Endothelial cell of umbilical vein (primary cell): ENCODE data around the gene CEACAM16. TPM values are rescaled to one million over a fixed set of nuclear protein-coding genes. Genes with fewer than 3 reads are reported as not detected.
A peak's percentile ranks its signal among the peaks of the same experiment; 100 is the strongest.

Source experiments
- BruUV-seq: library from RNA; stranded (reverse); fragments of 400-500 nt; replicated peaks from 2 replicates; lab custom pipeline; 2021; lab: Mats Ljungman, UMichigan
- CTCF ChIA-PET: fragments of 300-600, 350-600 bp; sonication (Branson Sonifier 250); formaldehyde crosslinking; loops from one replicate; lab custom pipeline; 2021; ENCODE audit warnings: antibody characterized with exemption, inconsistent platforms; lab: Charles Lee
- POLR2A ChIA-PET: fragments of 300-600, 350-600 bp; sonication (Branson Sonifier 250); formaldehyde crosslinking; loops from one replicate; lab custom pipeline; 2021; ENCODE audit warnings: antibody characterized with exemption, inconsistent platforms; lab: Charles Lee
- DNase-seq: peaks from one replicate; pipeline ENCODE4 v3.0.0-alpha.2; 2011; ENCODE audit warnings: low read depth, low spot score
- FAIRE-seq: peaks from 2 replicates; lab custom pipeline; 2011; peaks lifted over from hg19 to GRCh38; lab: Jason Lieb, UNC
- H2AFZ ChIP-seq: 2 replicates; pipeline ENCODE4 v1.6.0; 2012; ENCODE audit warnings: low read depth, low read length, control low read depth, inconsistent platforms
- H3K27ac ChIP-seq: 2 replicates; pipeline ENCODE4 v1.5.1; 2011; ENCODE audit warnings: low read depth, mild to moderate bottlenecking, control low read depth, low read length, moderate library complexity; ENCODE audit not compliant: insufficient read depth
- H3K27me3 ChIP-seq, 2 experiments: 2 replicates each; pipeline versions ENCODE4 v1.6.0 to v1.6.1; 2011; ENCODE audit warnings: low read length in 2 of 2, mixed read lengths in 1 of 2; ENCODE audit not compliant: control insufficient read depth in 2 of 2, insufficient read depth in 2 of 2
- H3K36me3 ChIP-seq, 2 experiments: 2 replicates in 1 of 2; 3 replicates in 1 of 2; pipeline ENCODE4 v1.5.1; 2011; ENCODE audit warnings: low read length in 2 of 2, mild to moderate bottlenecking in 1 of 2, moderate library complexity in 1 of 2; ENCODE audit not compliant: control insufficient read depth in 2 of 2, insufficient read depth in 2 of 2; ENCODE audit errors: extremely low read depth in 1 of 2
- H3K4me1 ChIP-seq: 3 replicates; pipeline ENCODE4 v1.5.1; 2011; ENCODE audit warnings: mild to moderate bottlenecking, low read length; ENCODE audit not compliant: control insufficient read depth, insufficient read depth; ENCODE audit errors: extremely low read depth
- H3K4me2 ChIP-seq: 2 replicates; pipeline ENCODE4 v1.6.1; 2011; ENCODE audit warnings: low read length, control low read depth, mixed read lengths; ENCODE audit not compliant: insufficient read depth
- H3K4me3 ChIP-seq, 3 experiments: fragments of 200-600 bp in 1 of 3; sonication (generic), shearing (Covaris generic) in 1 of 3; replicated peaks in 1 of 3; 2 replicates each; pipeline ENCODE4 v1.5.1; 2011 to 2016; ENCODE audit warnings: control low read depth in 3 of 3, low read length in 3 of 3, mild to moderate bottlenecking in 2 of 3, inconsistent platforms in 1 of 3, low read depth in 1 of 3, moderate library complexity in 1 of 3; ENCODE audit not compliant: insufficient read depth in 1 of 3
- H3K79me2 ChIP-seq: 2 replicates; pipeline ENCODE4 v1.6.0; 2012; ENCODE audit warnings: low read length, inconsistent platforms; ENCODE audit not compliant: control insufficient read depth, insufficient read depth
- H3K9ac ChIP-seq: replicated peaks from 2 replicates; pipeline ENCODE3; 2011; ENCODE audit warnings: low read length, control low read depth; ENCODE audit not compliant: insufficient read depth; ENCODE audit errors: extremely low read depth
- H3K9me1 ChIP-seq: replicated peaks from 3 replicates; pipeline ENCODE4 v1.6.0; 2011; ENCODE audit warnings: mild to moderate bottlenecking, low read length; ENCODE audit not compliant: control insufficient read depth, insufficient read depth; ENCODE audit errors: extremely low read depth
- H3K9me3 ChIP-seq: replicated peaks from 2 replicates; pipeline ENCODE4 v1.5.1; 2012; ENCODE audit warnings: low read length, inconsistent platforms; ENCODE audit not compliant: control insufficient read depth, insufficient read depth
- H4K20me1 ChIP-seq: replicated peaks from 2 replicates; pipeline ENCODE3; 2011; ENCODE audit warnings: mild to moderate bottlenecking, low read length; ENCODE audit not compliant: control insufficient read depth, insufficient read depth; ENCODE audit errors: extremely low read depth
- EZH2 ChIP-seq: IDR thresholded peaks from 2 replicates; pipeline ENCODE4 v1.6.1; 2012; ENCODE audit warnings: borderline replicate concordance, low read depth, mild to moderate bottlenecking, moderate library complexity, low read length, inconsistent platforms; ENCODE audit not compliant: severe bottlenecking
- FOS ChIP-seq: IDR thresholded peaks from 2 replicates; pipeline ENCODE4 v1.6.1; 2011; ENCODE audit warnings: mild to moderate bottlenecking, low read length, moderate library complexity, borderline replicate concordance; ENCODE audit not compliant: insufficient read depth
- GATA2 ChIP-seq: IDR thresholded peaks from 2 replicates; pipeline ENCODE4 v1.7.0; 2011; ENCODE audit warnings: low read depth, mild to moderate bottlenecking, moderate library complexity, mixed read lengths, low read length; ENCODE audit not compliant: insufficient read length, insufficient read depth
- JUN ChIP-seq: IDR thresholded peaks from 2 replicates; pipeline ENCODE4 v1.6.1; 2011; ENCODE audit warnings: borderline replicate concordance, low read depth; ENCODE audit not compliant: insufficient read length, insufficient read depth
- MYC ChIP-seq: IDR thresholded peaks from one replicate; pipeline ENCODE4 v1.6.1; 2011; ENCODE audit warnings: mild to moderate bottlenecking, low read depth, low read length
- POLR2A ChIP-seq: IDR thresholded peaks from 2 replicates; pipeline ENCODE4 v1.6.1; 2012; ENCODE audit warnings: low read depth, mild to moderate bottlenecking, control low read depth, low read length
- POLR2AphosphoS5 ChIP-seq: IDR thresholded peaks from 2 replicates; pipeline ENCODE4 v1.6.1; 2012; ENCODE audit warnings: low read depth, mild to moderate bottlenecking, control low read depth, low read length, moderate library complexity; ENCODE audit not compliant: insufficient read depth
- dilution Hi-C: fragments of 300-500 bp; cut with MboI; formaldehyde crosslinking; loops from one replicate; pipeline ENCODE4 v1.15.0; 2019; ENCODE audit warnings: low sequenced_read_pairs; ENCODE audit not compliant: extremely low pct_ligation_motif_present
- intact Hi-C: fragments of 100-400 bp; cut with micrococcal nuclease; formaldehyde crosslinking; loops from one replicate; pipeline ENCODE4 v1.10.0; 2022
- polyA plus RNA-seq, 4 experiments: library from polyadenylated mRNA; depleted of rRNA in 3 of 4; stranded (reverse) in 3 of 4; unstranded in 1 of 4; fragments of >200 nt; gene quantifications; 2 replicates each; pipeline versions ENCODE4 v1.2.1 to v1.2.3, GENCODE V29; 2011 to 2012; ENCODE audit warnings: missing spikeins in 1 of 4
- total RNA-seq: library from RNA; stranded (reverse); gene quantifications from 2 replicates; pipeline ENCODE4 v1.2.3, GENCODE V29; 2021
- TF ChIP-seq, protein P1 (sequence below): IDR thresholded peaks from 2 replicates; pipeline ENCODE4 v1.6.1; 2011; ENCODE audit not compliant: insufficient read depth, insufficient read length
- TF ChIP-seq, protein P2 (sequence below), 2 donors: IDR thresholded peaks; 1 replicate in 1 of 2; 2 replicates in 1 of 2; pipeline ENCODE4 v1.5.1; 2011; ENCODE audit warnings: low read length in 2 of 2, mild to moderate bottlenecking in 2 of 2, moderate library complexity in 2 of 2, control low read depth in 1 of 2, inconsistent platforms in 1 of 2, low read depth in 1 of 2; ENCODE audit not compliant: insufficient read depth in 1 of 2; ENCODE audit errors: extremely low read depth in 1 of 2

CEACAM16 gene
- total and polyA plus RNA-seq, 2 donors (not counting 3 experiments of a cell fraction or from before 2014, with no cell fraction given): not detected

DNA sequence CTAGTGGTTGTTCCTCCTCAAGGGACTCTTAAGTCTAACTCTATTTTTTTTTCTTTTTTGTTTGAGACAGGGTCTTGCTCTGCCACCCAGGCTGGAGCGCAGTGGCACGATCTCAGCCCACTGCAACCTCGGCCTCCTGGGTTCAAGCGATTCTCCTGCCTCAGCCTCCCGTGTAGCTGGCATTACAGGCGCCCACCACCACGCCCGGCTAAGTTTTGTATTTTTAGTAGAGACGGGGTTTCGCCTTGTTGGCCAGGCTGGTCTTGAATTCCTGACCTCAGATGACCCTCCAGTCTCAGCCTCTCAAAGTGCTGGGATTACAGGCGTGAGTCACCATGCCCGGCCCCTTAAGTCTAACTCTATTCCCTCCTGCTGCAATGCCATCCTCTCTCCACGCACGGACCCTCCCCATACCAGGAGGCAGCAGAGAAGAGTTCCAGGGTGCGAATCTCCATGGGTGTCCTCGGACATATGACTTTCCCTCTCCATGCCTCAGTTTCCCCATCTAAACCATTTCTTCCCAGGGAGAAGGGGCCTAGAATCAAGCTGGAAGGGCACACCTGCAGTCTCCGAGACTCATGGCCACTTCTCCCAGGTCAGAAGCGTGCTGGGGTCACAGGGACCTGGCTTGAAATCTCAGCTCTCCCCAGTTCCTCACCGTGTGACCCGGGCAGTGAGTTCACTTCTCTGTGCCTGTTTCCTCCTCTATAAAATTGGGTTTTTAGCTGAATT, 43.5 kb downstream of the CEACAM16 start:
- peak; percentile 26 for TF ChIP-seq FOS
- TF ChIP-seq EZH2: no peak
- TF ChIP-seq JUN: no peak
- peak; percentile 10 for TF ChIP-seq POLR2AphosphoS5
- TF ChIP-seq, protein P1, sequence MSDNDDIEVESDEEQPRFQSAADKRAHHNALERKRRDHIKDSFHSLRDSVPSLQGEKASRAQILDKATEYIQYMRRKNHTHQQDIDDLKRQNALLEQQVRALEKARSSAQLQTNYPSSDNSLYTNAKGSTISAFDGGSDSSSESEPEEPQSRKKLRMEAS: no peak
- TF ChIP-seq, protein P2, sequence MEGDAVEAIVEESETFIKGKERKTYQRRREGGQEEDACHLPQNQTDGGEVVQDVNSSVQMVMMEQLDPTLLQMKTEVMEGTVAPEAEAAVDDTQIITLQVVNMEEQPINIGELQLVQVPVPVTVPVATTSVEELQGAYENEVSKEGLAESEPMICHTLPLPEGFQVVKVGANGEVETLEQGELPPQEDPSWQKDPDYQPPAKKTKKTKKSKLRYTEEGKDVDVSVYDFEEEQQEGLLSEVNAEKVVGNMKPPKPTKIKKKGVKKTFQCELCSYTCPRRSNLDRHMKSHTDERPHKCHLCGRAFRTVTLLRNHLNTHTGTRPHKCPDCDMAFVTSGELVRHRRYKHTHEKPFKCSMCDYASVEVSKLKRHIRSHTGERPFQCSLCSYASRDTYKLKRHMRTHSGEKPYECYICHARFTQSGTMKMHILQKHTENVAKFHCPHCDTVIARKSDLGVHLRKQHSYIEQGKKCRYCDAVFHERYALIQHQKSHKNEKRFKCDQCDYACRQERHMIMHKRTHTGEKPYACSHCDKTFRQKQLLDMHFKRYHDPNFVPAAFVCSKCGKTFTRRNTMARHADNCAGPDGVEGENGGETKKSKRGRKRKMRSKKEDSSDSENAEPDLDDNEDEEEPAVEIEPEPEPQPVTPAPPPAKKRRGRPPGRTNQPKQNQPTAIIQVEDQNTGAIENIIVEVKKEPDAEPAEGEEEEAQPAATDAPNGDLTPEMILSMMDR (IDR thresholded peaks at IDR 0.05; ENCODE audit: extremely low read depth in 1 of 2, insufficient read depth in 1 of 2, low read depth in 1 of 2, low read length in 2 of 2): no peak
- no peak for TF ChIP-seq GATA2
- no peak for TF ChIP-seq POLR2A
- TF ChIP-seq MYC: no peak
- no peaks in the 10 kb centered on the region for H3K36me3 ChIP-seq
- dilution Hi-C loops: no loop called here
- peak overlapping the region; percentile 41 for H3K9ac ChIP-seq
- H3K4me3 ChIP-seq: no peak overlapping the region
- H3K4me2 ChIP-seq: peak overlapping the region; percentile 47
- BruUV-seq: TSS peak; percentile 70
- no peaks in the 10 kb centered on the region for H4K20me1 ChIP-seq
- no peaks in the 10 kb centered on the region for H3K27me3 ChIP-seq
- peak; percentile 34 for DNase-seq
- POLR2A ChIA-PET: interaction anchor here (0.5 to 1.1 kb wide), 3 partner anchors 12 to 24 kb away, joined by 3 to 4 read pairs (median 3); no protein-coding TSS in a partner anchor
- intact Hi-C loops: no loop called here
- CTCF ChIA-PET: interaction anchor here (0.7 to 6.5 kb wide), 10 partner anchors 11 to 172 kb away, joined by 3 to 57 read pairs (median 6); no protein-coding TSS in a partner anchor
- H3K79me2 ChIP-seq: no peaks in the 10 kb centered on the region
- peak overlapping the region; percentile 96 for H3K27ac ChIP-seq
- peaks cover 29% of the 10 kb centered on the region for H3K4me1 ChIP-seq
- FAIRE-seq: no peak
- no peaks in the 10 kb centered on the region for H3K9me1 ChIP-seq
- no peaks in the 10 kb centered on the region for H3K9me3 ChIP-seq
- H2AFZ ChIP-seq: no peak overlapping the region
